Eye (tissue), 1 donor: ENCODE measurements around the gene MAD1L1.
"Not testable (repeated sequence)": the region's sequence is repeated elsewhere in the genome, so short reads cannot be mapped to it uniquely, and the experiment has no call there.

Source experiments
- DNase-seq: peaks from one replicate; pipeline ENCODE4 v3.0.0-alpha.2; 2015

The MAD1L1 gene

GRCh38 chr7:1818575-1819258, 414.0 kb downstream of the MAD1L1 start:
- DNase-seq, result no peak

GRCh38 chr7:1817061-1817712, 415.6 kb downstream of the MAD1L1 start:
- no peak for DNase-seq

- DNase-seq, result not testable (repeated sequence)
These were observed 416.3 kb downstream of the MAD1L1 start for GRCh38 chr7:1816451-1816850.

- not testable (repeated sequence) for DNase-seq
These were observed 417.0 kb downstream of the MAD1L1 start for GRCh38 chr7:1815551-1816281.

GRCh38 chr7:1815051-1815481, 417.7 kb downstream of the MAD1L1 start:
- no peak for DNase-seq

GRCh38 chr7:1814089-1814811, 418.5 kb downstream of the MAD1L1 start:
- DNase-seq, result no peak

GRCh38 chr7:1813394-1814088, 419.2 kb downstream of the MAD1L1 start:
- DNase-seq, result no peak

- DNase-seq, result peak; percentile 84
These were observed 420.0 kb downstream of the MAD1L1 start for GRCh38 chr7:1812509-1813393.

GRCh38 chr7:1811850-1812508, 420.8 kb downstream of the MAD1L1 start:
- DNase-seq, result no peak

GRCh38 chr7:1810961-1811849, 421.5 kb downstream of the MAD1L1 start:
- peak; percentile 82 for DNase-seq

- peak; percentile 36 for DNase-seq
These were observed 422.2 kb downstream of the MAD1L1 start for GRCh38 chr7:1810521-1810920.

GRCh38 chr7:1809601-1810258, 423.0 kb downstream of the MAD1L1 start:
- no peak for DNase-seq

GRCh38 chr7:1809070-1809469, 423.7 kb downstream of the MAD1L1 start:
- no peak for DNase-seq

- no peak for DNase-seq
These were observed 424.7 kb downstream of the MAD1L1 start for GRCh38 chr7:1807821-1808600.

GRCh38 chr7:1806354-1806753, 426.4 kb downstream of the MAD1L1 start:
- DNase-seq, result no peak

GRCh38 chr7:1804310-1804709, 428.4 kb downstream of the MAD1L1 start:
- no peak for DNase-seq

GRCh38 chr7:1802899-1803298, 429.8 kb downstream of the MAD1L1 start:
- DNase-seq, result no peak

- DNase-seq, result no peak
These were observed 431.8 kb downstream of the MAD1L1 start for GRCh38 chr7:1800902-1801301.
